Right forelimb (tissue), 1 donor: ENCODE measurements around the gene PAQR6.

Source experiments
- DNase-seq: peaks from one replicate; pipeline ENCODE4 v3.0.0-alpha.2; 2018

PAQR6 gene

DNA sequence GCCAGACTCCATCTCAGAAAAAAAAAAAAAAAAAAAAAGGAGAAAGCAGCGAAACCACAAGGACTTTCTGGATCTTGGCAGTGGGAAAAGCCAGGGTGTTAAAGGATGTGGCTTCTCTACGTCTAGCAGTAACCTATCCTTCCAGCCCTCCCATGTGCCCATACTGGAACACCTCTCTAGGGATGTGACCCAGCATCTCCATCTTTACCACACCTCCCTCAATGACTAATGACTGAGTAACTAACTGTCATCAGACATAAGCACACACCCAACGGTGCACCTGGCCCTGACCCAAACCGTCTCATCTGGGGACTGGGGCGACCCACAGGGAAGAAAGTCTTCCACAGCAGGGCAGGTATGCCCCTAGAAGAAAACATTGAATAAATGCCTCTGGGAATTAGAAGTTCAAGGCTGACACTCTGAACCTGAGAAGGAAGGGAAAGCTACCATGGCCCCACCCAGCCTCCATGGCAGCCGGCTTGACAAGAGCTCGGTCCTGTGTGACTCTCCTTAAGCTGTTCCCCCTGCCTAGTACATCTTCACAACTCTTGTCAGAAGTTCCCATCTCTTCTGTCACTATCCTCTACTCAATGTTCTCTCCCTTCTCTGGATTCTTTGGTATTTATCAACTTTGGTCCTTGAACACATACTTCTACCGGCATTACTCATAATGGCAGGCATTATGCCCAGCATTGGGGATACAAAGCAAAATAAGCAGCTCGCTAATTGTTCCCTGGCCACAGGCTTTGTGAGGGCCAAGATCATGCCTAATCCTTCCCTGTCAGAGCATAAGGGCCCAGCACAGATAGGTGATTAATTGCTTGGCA lies 14.8 kb upstream of the PAQR6 start:
- no peak for DNase-seq

GRCh38 chr1:156260896-156261295 lies 13.0 kb upstream of the PAQR6 start:
- no peak for DNase-seq

GRCh38 chr1:156259805-156260204 lies 11.9 kb upstream of the PAQR6 start:
- no peak for DNase-seq

- DNase-seq = no peak
Measured at GRCh38 chr1:156258859-156259258, 11.0 kb upstream of the PAQR6 start.

GRCh38 chr1:156257711-156258110 lies 9.9 kb upstream of the PAQR6 start:
- DNase-seq = no peak

- no peak for DNase-seq
Measured at GRCh38 chr1:156253634-156254033, 5.8 kb upstream of the PAQR6 start.

DNA sequence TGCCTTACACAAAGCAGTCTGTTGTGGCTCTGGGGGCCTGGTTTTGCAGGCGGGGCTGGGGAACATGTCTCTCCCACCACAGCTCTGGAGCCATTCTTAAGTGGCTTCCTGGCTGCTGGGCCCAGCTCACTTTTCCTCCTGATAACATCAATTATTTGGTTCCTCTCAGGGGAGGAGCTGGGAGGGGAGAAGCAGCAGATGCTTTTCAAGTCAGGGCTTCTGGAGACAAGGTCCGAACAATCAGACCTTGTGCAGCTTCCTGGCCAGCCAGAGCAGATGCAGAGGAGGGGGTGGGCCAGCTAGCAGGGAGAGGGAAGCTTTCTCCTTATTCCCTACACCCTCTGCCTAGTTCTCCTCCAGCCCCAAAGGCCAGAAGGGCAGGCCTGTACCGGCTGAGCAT lies 3.7 kb upstream of the PAQR6 start:
- no peak for DNase-seq

DNA sequence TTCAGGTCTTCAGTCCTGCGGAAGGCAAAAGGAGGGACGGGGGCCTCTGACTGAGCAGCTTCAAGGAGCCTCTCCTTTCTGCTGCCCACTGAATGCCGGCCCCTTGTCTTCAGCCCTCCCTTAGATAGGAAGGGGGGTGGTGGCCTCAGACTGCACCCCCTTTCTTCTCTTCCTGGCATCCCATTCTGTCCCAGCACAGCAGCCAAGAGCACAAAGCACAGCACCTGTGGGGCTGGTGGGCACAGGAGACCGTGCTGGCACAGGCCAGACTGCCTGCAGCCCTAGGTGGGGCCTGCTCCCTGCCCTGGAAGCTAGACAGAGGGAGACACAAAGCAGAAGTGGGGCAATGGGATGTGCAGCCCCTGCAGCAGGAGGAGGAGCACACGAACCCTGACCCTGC lies 1.7 kb upstream of the PAQR6 start:
- no peak for DNase-seq

GRCh38 chr1:156248323-156248683 lies 447 bp upstream of the PAQR6 start:
- no peak for DNase-seq

GRCh38 chr1:156246781-156247459 lies 936 bp downstream of the PAQR6 start:
- DNase-seq = no peak

GRCh38 chr1:156246241-156246780 lies 1.5 kb downstream of the PAQR6 start:
- no peak for DNase-seq

- DNase-seq = no peak
Measured at GRCh38 chr1:156245451-156246232, 2.2 kb downstream of the PAQR6 start.

- no peak for DNase-seq
Measured at GRCh38 chr1:156244712-156245111, 3.1 kb downstream of the PAQR6 start.

DNA sequence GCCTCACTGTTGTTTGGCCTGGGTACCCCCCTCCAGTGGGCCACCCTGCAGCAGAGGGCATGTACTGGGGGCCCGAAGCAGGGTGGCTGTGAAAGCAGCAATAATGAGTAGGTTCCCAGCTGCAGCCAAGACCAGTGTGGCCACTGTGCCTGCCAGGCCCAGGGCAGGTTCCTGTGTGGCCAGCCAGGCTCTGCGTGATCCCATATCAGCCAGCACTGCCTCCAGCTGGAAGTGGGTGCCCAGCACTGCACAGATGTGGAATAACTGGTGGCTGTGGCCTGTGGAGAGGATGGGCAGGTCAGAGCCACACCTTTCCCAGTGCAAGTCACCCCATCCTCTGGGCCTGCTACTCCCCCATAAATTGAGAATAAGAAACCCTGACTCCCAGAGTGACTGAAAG lies 3.7 kb downstream of the PAQR6 start:
- no peak for DNase-seq

GRCh38 chr1:156242738-156243137 lies 5.1 kb downstream of the PAQR6 start:
- no peak for DNase-seq

DNA sequence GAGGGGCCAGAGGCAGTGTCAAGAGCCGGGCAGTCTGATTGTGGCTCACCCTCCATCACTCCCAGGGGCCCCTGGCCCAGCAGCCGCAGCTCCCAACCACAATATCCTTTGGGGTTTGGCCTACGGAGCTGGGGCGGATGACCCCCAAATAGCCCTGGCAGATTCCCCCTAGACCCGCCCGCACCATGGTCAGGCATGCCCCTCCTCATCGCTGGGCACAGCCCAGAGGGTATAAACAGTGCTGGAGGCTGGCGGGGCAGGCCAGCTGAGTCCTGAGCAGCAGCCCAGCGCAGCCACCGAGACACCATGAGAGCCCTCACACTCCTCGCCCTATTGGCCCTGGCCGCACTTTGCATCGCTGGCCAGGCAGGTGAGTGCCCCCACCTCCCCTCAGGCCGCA lies 5.9 kb downstream of the PAQR6 start, which contains the start of gene BGLAP:
BGLAP (plus strand) TSS at position 259 of the 400 bp plus-strand sequence; CDS start at position 307, 48 bp downstream.
- DNase-seq = no peak

DNA sequence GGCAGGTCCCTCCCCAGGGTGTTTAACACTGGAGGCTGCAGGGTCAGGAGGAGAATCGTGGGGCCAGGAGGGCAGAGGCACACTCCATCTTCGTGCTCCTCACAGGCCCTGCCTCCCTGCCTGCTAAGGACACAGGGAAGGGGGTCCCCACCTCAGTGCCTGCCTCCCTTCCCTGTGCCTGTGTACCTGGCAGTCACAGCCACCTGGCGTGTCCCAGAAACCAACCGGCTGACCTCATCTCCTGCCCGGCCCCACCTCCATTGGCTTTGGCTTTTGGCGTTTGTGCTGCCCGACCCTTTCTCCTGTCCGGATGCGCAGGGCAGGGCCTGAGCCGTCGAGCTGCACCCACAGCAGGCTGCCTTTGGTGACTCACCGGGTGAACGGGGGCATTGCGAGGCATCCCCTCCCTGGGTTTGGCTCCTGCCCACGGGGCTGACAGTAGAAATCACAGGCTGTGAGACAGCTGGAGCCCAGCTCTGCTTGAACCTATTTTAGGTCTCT lies 6.5 kb downstream of the PAQR6 start:
- DNase-seq = no peak

DNA sequence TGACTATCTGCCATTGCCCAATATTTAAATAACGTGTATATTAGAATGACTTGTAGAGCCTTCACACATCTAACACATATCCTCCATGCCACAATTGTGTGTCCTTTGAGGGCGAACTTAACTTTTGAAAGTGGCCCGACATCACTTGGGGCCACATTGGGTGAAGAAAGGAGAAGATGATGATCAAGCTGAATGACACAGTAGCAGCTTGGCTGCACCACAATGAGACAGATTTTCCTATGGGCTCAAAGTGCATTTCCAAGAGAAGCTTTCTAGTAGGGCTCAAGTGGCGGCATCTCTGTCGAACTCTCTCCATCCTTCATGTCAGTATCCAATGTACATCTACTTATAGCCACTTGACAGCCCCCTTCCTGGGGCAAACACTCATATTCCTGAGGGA lies 9.6 kb downstream of the PAQR6 start:
- DNase-seq = no peak

DNA sequence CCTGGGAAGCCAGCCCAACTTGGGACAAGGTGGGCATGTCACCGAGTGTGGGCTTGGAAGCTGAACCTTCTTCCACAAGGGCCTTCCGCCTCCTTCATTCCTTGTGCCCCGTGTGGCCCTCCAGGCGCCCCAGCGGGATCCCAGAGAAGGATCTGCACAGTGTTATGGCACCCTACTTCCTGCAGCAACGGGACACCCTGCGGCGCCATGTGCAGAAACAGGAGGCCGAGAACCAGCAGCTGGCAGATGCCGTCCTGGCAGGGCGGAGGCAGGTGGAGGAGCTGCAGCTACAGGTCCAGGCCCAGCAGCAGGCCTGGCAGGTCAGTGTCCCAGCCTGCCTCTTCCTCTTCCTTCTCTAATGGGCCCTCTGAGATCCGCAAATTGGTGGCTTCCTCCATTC lies 11.7 kb downstream of the PAQR6 start:
- DNase-seq = no peak

GRCh38 chr1:156233426-156234127 lies 14.3 kb downstream of the PAQR6 start:
- DNase-seq = no peak

- DNase-seq = no peak
Measured at GRCh38 chr1:156232201-156232894, 15.5 kb downstream of the PAQR6 start.

GRCh38 chr1:156230473-156230837 lies 17.4 kb downstream of the PAQR6 start:
- DNase-seq = no peak
